Measurements from ENCODE around the gene PLEKHG4B. TPM values are rescaled to one million over a fixed set of nuclear protein-coding genes. Genes with fewer than 3 reads are reported as not detected.

Gene PLEKHG4B
- total and polyA plus RNA-seq, 2 of the 8 experiments (the other 6 are each of a cell fraction or from before 2014, with no cell fraction given), result 31.1 to 43.6 TPM

DNA sequence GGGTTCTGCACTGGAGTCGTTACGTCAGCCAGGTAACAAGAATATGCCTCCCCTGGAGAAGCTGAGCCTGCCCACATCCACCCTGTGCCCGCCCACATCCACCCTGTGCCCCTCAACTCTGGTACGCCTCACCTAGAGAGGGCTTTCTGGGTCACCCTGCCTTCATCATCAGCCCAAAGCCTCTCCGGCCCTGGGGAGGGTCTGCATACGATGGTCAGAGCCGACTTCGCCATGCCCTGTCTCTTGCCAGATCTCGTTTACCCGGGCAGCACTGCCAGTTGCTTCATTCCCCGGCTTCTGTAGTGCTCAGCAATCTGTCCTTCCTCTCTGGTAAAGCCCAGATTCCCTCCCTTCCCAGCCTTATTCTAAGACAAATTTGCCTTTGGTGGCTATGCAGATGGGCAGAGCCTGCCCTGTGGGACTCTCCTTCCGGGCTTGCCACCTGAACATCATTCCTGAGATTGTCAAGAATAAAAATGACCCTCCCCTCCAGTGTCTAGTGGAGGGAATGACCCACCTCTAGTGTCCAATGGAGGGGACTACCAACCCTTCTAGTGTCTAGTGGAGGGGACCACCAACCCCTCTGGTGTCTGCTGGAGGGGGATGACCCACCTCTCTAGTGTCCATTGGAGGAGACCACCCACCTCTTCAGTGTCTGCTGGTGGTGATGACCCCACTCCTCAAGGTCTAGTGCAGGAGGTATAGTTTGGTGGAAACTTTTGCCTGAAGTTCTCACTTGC lies 3.4 kb downstream of the PLEKHG4B start (continued):
- TF ChIP-seq SAP30 (IDR thresholded peaks at IDR 0.05; ENCODE audit: insufficient read depth, insufficient replicate concordance, low read length), result no peak
- TF ChIP-seq JUN (IDR thresholded peaks at IDR 0.05; ENCODE audit: low read depth, low read length), result no peak
- TF ChIP-seq BCL11A (IDR thresholded peaks at IDR 0.05; ENCODE audit: low read depth in 2 of 2, low read length in 2 of 2), result no peak
- no peak for TF ChIP-seq BRCA1 (IDR thresholded peaks at IDR 0.05; ENCODE audit: low read depth, low read length)
- TF ChIP-seq, protein P1, sequence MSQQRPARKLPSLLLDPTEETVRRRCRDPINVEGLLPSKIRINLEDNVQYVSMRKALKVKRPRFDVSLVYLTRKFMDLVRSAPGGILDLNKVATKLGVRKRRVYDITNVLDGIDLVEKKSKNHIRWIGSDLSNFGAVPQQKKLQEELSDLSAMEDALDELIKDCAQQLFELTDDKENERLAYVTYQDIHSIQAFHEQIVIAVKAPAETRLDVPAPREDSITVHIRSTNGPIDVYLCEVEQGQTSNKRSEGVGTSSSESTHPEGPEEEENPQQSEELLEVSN (IDR thresholded peaks at IDR 0.05), result no peak
- TF ChIP-seq PHF8 (conservative IDR thresholded peaks at IDR 0.05; ENCODE audit: low read depth, low read length), result no peak
- TF ChIP-seq, protein P2, sequence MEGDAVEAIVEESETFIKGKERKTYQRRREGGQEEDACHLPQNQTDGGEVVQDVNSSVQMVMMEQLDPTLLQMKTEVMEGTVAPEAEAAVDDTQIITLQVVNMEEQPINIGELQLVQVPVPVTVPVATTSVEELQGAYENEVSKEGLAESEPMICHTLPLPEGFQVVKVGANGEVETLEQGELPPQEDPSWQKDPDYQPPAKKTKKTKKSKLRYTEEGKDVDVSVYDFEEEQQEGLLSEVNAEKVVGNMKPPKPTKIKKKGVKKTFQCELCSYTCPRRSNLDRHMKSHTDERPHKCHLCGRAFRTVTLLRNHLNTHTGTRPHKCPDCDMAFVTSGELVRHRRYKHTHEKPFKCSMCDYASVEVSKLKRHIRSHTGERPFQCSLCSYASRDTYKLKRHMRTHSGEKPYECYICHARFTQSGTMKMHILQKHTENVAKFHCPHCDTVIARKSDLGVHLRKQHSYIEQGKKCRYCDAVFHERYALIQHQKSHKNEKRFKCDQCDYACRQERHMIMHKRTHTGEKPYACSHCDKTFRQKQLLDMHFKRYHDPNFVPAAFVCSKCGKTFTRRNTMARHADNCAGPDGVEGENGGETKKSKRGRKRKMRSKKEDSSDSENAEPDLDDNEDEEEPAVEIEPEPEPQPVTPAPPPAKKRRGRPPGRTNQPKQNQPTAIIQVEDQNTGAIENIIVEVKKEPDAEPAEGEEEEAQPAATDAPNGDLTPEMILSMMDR (IDR thresholded peaks at IDR 0.05; ENCODE audit: control extremely low read depth in 1 of 3, insufficient read depth in 1 of 3, low read depth in 1 of 3, low read length in 3 of 3), result no peak
